Fibroblast of mammary gland (primary cell): Measurements from ENCODE around the gene GORAB.

Experiments
- DNase-seq: peaks from one replicate; pipeline ENCODE4 v3.0.0-alpha.2; 2010; ENCODE audit warnings: low read depth
- H3K4me3 ChIP-seq: 2 replicates; pipeline ENCODE4 v1.5.1; 2011; ENCODE audit warnings: low read depth, mild to moderate bottlenecking, low read length, moderate library complexity; ENCODE audit not compliant: control insufficient read depth
- TF ChIP-seq, protein P1 (sequence below): conservative IDR thresholded peaks from 2 replicates; pipeline ENCODE4 v1.5.1; 2011; ENCODE audit warnings: low read depth, low read length, inconsistent platforms; ENCODE audit not compliant: control insufficient read depth, insufficient read depth

GORAB gene

DNA sequence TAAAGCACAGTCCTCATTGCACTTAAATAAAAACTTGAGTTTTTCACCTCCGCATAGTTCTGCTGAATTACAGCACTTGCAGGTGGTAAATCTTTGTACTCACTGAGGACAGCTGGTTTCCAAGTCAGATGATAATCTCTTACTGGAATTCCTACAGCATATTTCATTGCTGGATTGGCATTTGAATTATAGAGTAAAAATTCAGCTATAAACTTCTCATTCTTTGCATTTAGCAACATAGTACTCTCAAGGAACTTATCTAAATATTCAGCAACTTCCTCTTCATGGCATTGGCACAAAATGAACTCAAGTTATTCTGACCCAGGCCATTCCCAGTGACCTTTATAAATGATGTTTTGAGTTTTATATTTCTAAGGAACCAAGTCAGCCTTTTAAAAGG is 23.4 kb downstream of the GORAB start:
- no peak for DNase-seq
- TF ChIP-seq, protein P1, sequence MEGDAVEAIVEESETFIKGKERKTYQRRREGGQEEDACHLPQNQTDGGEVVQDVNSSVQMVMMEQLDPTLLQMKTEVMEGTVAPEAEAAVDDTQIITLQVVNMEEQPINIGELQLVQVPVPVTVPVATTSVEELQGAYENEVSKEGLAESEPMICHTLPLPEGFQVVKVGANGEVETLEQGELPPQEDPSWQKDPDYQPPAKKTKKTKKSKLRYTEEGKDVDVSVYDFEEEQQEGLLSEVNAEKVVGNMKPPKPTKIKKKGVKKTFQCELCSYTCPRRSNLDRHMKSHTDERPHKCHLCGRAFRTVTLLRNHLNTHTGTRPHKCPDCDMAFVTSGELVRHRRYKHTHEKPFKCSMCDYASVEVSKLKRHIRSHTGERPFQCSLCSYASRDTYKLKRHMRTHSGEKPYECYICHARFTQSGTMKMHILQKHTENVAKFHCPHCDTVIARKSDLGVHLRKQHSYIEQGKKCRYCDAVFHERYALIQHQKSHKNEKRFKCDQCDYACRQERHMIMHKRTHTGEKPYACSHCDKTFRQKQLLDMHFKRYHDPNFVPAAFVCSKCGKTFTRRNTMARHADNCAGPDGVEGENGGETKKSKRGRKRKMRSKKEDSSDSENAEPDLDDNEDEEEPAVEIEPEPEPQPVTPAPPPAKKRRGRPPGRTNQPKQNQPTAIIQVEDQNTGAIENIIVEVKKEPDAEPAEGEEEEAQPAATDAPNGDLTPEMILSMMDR: no peak
- H3K4me3 ChIP-seq: no peak overlapping the region

DNA sequence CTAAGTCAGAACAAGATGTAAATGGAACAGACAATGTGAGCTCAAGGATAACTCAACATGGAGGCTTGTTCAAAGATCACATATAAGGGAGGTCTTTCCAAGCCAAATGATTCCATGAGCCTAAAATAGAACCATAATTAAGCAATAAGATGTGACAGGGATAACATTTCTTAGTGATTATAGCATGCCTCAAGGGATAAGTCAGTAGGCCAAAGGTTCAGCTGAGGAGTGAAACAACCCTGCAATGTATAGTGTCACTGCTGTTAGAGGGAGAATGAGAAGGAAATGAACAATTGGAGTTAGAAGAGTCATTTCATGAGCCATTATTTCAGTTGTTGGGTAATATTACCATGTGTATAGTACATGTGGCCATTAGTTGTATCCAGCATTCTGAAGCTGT is 25.0 kb downstream of the GORAB start:
- DNase-seq: peak; percentile 92
- TF ChIP-seq, protein P1: no peak
- H3K4me3 ChIP-seq: no peak overlapping the region

DNA sequence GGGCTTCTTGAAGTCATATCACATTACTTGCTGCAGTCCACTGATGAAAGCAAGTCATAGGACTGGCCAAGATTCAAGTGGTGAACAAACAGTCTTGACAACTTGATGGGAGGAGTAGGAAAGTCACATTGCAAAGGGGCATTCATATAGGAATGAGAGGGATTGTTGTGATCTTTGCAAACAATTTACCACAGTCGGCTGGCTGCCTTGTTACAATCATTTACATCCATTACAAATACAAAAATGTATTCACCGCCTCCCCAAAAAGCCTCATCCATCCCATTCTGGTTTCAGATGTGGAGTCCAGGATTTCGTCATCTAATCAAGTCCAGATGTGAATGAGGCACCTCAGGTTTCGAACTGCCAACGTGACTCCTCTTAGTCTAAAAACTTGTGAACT is 26.8 kb downstream of the GORAB start:
- DNase-seq: peak; percentile 63
- TF ChIP-seq, protein P1: no peak
- H3K4me3 ChIP-seq: no peak overlapping the region

DNA sequence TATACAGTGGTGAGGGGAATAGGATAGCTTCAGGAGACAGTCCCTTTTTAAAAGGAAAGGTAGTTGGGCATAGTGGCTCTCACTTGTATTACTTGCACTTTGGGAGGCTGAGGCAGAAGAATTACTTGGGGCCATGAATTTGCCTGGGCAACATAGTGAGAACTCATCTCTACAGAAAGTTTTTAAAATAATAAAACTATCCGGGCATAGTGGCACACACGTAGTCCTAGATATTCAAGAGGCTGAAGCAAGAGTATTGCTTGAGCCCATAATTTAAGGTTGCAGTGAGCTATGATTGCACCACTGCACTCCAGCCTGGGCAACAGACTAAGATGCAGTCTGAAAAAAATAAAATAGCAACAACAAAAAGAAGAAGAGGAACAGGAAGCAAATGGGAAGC is 27.2 kb downstream of the GORAB start:
- TF ChIP-seq, protein P1: no peak
- no peak overlapping the region for H3K4me3 ChIP-seq
- no peak for DNase-seq

DNA sequence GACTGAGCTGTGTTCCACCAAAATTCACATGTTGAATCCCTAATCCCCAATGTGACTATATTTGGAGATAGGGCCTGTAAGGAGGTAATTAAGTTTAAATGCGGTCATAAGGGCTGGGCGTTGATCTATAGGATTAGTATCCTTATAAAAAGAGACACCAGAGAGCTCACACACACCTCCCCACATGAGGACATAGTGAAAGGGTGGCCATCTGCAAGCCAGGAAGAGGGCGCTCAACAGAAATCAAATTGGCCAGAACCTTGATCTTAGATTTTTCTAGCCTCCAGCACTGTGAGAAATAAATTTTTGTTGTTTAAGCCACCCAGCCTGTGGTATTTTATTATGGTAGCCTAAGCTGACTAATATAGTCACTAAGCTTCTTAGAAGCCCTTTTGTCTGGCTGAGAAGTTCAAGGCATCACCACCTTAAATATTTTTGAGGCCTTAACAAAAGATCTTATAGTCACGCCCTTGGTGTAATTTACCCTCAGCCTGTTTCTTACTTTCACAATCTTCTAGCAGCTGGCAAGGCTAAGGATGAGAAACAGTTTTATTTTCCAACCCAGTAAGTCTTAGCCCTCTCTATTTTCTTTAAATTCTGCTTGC is 28.8 kb downstream of the GORAB start:
- H3K4me3 ChIP-seq: no peak overlapping the region
- no peak for DNase-seq
- TF ChIP-seq, protein P1: no peak

DNA sequence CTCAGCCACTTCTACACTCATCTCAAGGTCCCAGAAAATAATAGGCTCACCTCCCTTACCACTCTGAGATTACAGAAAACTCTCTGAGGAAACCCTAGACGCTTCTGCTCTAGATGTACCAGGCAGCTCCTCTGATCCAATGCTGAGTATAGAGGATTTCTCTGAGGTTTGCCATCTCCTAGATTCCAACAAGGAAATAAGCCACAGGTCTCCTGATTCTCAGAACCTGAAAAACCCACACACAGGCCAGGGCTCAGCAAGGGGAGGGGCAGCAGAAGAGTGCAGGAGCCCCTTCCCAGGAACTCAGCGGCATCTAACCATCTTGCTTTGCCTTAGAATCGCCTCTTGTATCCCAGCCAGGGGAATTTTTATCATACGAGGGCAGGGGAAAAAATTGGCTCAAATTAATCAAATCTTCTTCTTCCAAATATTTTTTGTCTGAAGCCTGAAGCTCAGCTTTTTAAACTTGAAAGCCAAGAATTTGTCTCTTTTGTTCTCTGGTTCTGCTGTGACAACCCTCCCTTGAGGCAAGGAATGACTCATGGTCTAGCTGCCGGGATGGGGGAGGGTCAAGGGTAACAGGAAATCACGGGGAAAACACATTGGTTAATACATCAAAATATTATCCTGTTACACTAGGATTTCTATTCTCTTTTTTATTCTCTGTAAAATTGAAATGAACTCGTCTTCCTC is 30.8 kb downstream of the GORAB start:
- DNase-seq: peak; percentile 92
- no peak overlapping the region for H3K4me3 ChIP-seq
- TF ChIP-seq, protein P1: no peak
